ENCODE data around the gene NRG2. TPM values are rescaled to one million over a fixed set of nuclear protein-coding genes. Genes with fewer than 3 reads are reported as not detected.

The NRG2 gene
- total RNA-seq, 4 donors from 2014 or later: 1.1 to 2.9 (median 1.8) TPM

- Histone ChIP-seq H3K27ac (no peak overlapping the region), H3K27me3 (no peaks in the 10 kb centered on the region), H3K36me3 (no peaks in the 10 kb centered on the region), H3K4me1 (no peaks in the 10 kb centered on the region), H3K9me3 (no peaks in the 10 kb centered on the region), H3K4me3 (replicated peaks in 1 of 3) (no peak overlapping the region)
- no peak for DNase-seq
- intact Hi-C loops (cut with DNase I): no loop called here
- 80 to 83% methylated on average over 3 to 5 of the region's 5 CpGs for WGBS, 2 donors
- no peak for TF ChIP-seq POLR2A (IDR thresholded peaks at IDR 0.05)
- TF ChIP-seq CTCF (IDR thresholded peaks at IDR 0.05): no peak
Observed at GRCh38 chr5:139961435-139962157, 81.5 kb downstream of the NRG2 start.

- no peaks in the 10 kb centered on the region for H3K4me1 ChIP-seq
- intact Hi-C loops (cut with DNase I): no loop called here
- no peak overlapping the region for H3K4me3 ChIP-seq (replicated peaks in 1 of 3)
- no peak for DNase-seq
- H3K36me3 ChIP-seq: no peaks in the 10 kb centered on the region
- 83% methylated on average over 9 of the region's 9 CpGs for WGBS, 2 donors
- no peak for TF ChIP-seq CTCF (IDR thresholded peaks at IDR 0.05)
- TF ChIP-seq POLR2A (IDR thresholded peaks at IDR 0.05): no peak
- no peaks in the 10 kb centered on the region for H3K9me3 ChIP-seq
- H3K27me3 ChIP-seq: no peaks in the 10 kb centered on the region
- no peak overlapping the region for H3K27ac ChIP-seq
Observed at GRCh38 chr5:139960723-139961383, 82.2 kb downstream of the NRG2 start.

GRCh38 chr5:139958432-139959148 lies 84.5 kb downstream of the NRG2 start:
- no peaks in the 10 kb centered on the region for H3K9me3 ChIP-seq
- no peaks in the 10 kb centered on the region for H3K27me3 ChIP-seq
- no peak overlapping the region for H3K4me3 ChIP-seq (replicated peaks in 1 of 3)
- WGBS, 2 donors: 81 to 93% methylated on average over 4 of the region's 4 CpGs
- TF ChIP-seq CTCF (IDR thresholded peaks at IDR 0.05): no peak
- TF ChIP-seq POLR2A (IDR thresholded peaks at IDR 0.05): no peak
- intact Hi-C loops (cut with DNase I): no loop called here
- DNase-seq: no peak
- no peaks in the 10 kb centered on the region for H3K36me3 ChIP-seq
- no peaks in the 10 kb centered on the region for H3K4me1 ChIP-seq
- no peak overlapping the region for H3K27ac ChIP-seq

GRCh38 chr5:139956342-139956741 lies 86.8 kb downstream of the NRG2 start:
- WGBS, 2 donors: 89 to 96% methylated on average over 4 of the region's 4 CpGs
- no peak overlapping the region for H3K27ac ChIP-seq
- no peaks in the 10 kb centered on the region for H3K9me3 ChIP-seq
- TF ChIP-seq POLR2A (IDR thresholded peaks at IDR 0.05): no peak
- no peak for TF ChIP-seq CTCF (IDR thresholded peaks at IDR 0.05)
- no peak overlapping the region for H3K4me3 ChIP-seq (replicated peaks in 1 of 3)
- peaks cover 0 to 5% of the 10 kb centered on the region in 2 donors for H3K4me1 ChIP-seq
- intact Hi-C loops (cut with DNase I): no loop called here
- H3K27me3 ChIP-seq: no peaks in the 10 kb centered on the region
- no peaks in the 10 kb centered on the region for H3K36me3 ChIP-seq
- no peak for DNase-seq

Data from thyroid gland (tissue), 4 donors.